ENCODE data around the gene AVP.
"Not testable (repeated sequence)": the region's sequence is repeated elsewhere in the genome, so short reads cannot be mapped to it uniquely, and the experiment has no call there.

Gene AVP

GRCh38 chr20:3090565-3090964, 6.0 kb upstream of the AVP start:
- DNase-seq, result peak; percentile 98
- in situ Hi-C loops (cut with MboI; ENCODE audit: low pct_unique_long_range_greater_than_20kb, low sequenced_read_pairs), result no loop called here

GRCh38 chr20:3088031-3088430, 3.5 kb upstream of the AVP start:
- no peak for DNase-seq
- in situ Hi-C loops (cut with MboI; ENCODE audit: low pct_unique_long_range_greater_than_20kb, low sequenced_read_pairs), result no loop called here

- no peak for DNase-seq
- in situ Hi-C loops (cut with MboI; ENCODE audit: low pct_unique_long_range_greater_than_20kb, low sequenced_read_pairs), result no loop called here
Measured at GRCh38 chr20:3085571-3086072, 1.1 kb upstream of the AVP start.

- DNase-seq, result no peak
- in situ Hi-C loops (cut with MboI; ENCODE audit: low pct_unique_long_range_greater_than_20kb, low sequenced_read_pairs), result no loop called here
Measured at GRCh38 chr20:3084986-3085360, 449 bp upstream of the AVP start.

GRCh38 chr20:3082955-3083952, 1.3 kb downstream of the AVP start:
- peak; percentile 71 for DNase-seq
- in situ Hi-C loops (cut with MboI; ENCODE audit: low pct_unique_long_range_greater_than_20kb, low sequenced_read_pairs), result no loop called here

- in situ Hi-C loops (cut with MboI; ENCODE audit: low pct_unique_long_range_greater_than_20kb, low sequenced_read_pairs), result no loop called here
- no peak for DNase-seq
Measured at GRCh38 chr20:3082306-3082951, 2.1 kb downstream of the AVP start.

- in situ Hi-C loops (cut with MboI; ENCODE audit: low pct_unique_long_range_greater_than_20kb, low sequenced_read_pairs), result no loop called here
- no peak for DNase-seq
Measured at GRCh38 chr20:3081641-3082040, 2.9 kb downstream of the AVP start.

- in situ Hi-C loops (cut with MboI; ENCODE audit: low pct_unique_long_range_greater_than_20kb, low sequenced_read_pairs), result no loop called here
- DNase-seq, result no peak
Measured at GRCh38 chr20:3080939-3081388, 3.6 kb downstream of the AVP start.

GRCh38 chr20:3077618-3078134, 6.8 kb downstream of the AVP start:
- DNase-seq, result peak; percentile 78
- in situ Hi-C loops (cut with MboI; ENCODE audit: low pct_unique_long_range_greater_than_20kb, low sequenced_read_pairs), result no loop called here

- DNase-seq; in situ Hi-C loops (cut with MboI; ENCODE audit: low pct_unique_long_range_greater_than_20kb, low sequenced_read_pairs): not testable (repeated sequence)
Measured at GRCh38 chr20:3075315-3075714, 9.2 kb downstream of the AVP start.

- in situ Hi-C loops (cut with MboI; ENCODE audit: low pct_unique_long_range_greater_than_20kb, low sequenced_read_pairs), result no loop called here
- peak; percentile 70 for DNase-seq
Measured at GRCh38 chr20:3074812-3075211, 9.7 kb downstream of the AVP start.

- in situ Hi-C loops (cut with MboI; ENCODE audit: low pct_unique_long_range_greater_than_20kb, low sequenced_read_pairs); DNase-seq: not testable (repeated sequence)
Measured at GRCh38 chr20:3073251-3073643, 11.3 kb downstream of the AVP start.

- DNase-seq, result no peak
- in situ Hi-C loops (cut with MboI; ENCODE audit: low pct_unique_long_range_greater_than_20kb, low sequenced_read_pairs), result no loop called here
Measured at GRCh38 chr20:3072530-3073250, 11.8 kb downstream of the AVP start.

GRCh38 chr20:3071610-3072529, 12.7 kb downstream of the AVP start, which contains the start of gene OXT:
Gene OXT, plus strand, starts transcription at chr20:3071620. Its CDS starts 36 bp downstream, at chr20:3071656.
- in situ Hi-C loops (cut with MboI; ENCODE audit: low pct_unique_long_range_greater_than_20kb, low sequenced_read_pairs), result no loop called here
- peak; percentile 82 for DNase-seq

- no peak for DNase-seq
- in situ Hi-C loops (cut with MboI; ENCODE audit: low pct_unique_long_range_greater_than_20kb, low sequenced_read_pairs), result no loop called here
Measured at GRCh38 chr20:3071266-3071609, 13.3 kb downstream of the AVP start.

GRCh38 chr20:3070725-3071124, 13.8 kb downstream of the AVP start:
- in situ Hi-C loops (cut with MboI; ENCODE audit: low pct_unique_long_range_greater_than_20kb, low sequenced_read_pairs), result no loop called here
- DNase-seq, result no peak

- in situ Hi-C loops (cut with MboI; ENCODE audit: low pct_unique_long_range_greater_than_20kb, low sequenced_read_pairs), result no loop called here
- no peak for DNase-seq
Measured at GRCh38 chr20:3068986-3069900, 15.3 kb downstream of the AVP start.
